ENCODE results near the gene MRPS22.

DNA sequence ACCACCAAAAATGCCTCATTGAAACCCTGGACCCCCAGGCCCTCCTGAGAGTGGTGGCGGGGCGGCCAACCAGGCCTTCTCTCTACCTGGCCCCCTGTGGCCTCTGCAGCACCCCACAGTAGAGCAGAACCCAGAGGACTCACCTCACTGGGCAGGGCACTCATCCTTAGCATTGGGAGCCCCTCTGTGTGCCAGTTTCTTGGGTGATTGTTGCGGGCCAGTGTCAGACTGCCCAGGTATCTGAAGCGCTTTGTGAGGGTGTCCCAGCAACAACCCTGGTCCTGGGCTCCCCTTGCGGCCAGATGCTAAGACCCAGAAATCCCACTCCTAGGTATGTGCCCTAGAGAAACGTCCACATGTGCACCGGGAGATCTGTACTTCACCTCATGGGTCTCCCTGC is 20.7 kb upstream of the MRPS22 start:
- TF ChIP-seq, protein P1, sequence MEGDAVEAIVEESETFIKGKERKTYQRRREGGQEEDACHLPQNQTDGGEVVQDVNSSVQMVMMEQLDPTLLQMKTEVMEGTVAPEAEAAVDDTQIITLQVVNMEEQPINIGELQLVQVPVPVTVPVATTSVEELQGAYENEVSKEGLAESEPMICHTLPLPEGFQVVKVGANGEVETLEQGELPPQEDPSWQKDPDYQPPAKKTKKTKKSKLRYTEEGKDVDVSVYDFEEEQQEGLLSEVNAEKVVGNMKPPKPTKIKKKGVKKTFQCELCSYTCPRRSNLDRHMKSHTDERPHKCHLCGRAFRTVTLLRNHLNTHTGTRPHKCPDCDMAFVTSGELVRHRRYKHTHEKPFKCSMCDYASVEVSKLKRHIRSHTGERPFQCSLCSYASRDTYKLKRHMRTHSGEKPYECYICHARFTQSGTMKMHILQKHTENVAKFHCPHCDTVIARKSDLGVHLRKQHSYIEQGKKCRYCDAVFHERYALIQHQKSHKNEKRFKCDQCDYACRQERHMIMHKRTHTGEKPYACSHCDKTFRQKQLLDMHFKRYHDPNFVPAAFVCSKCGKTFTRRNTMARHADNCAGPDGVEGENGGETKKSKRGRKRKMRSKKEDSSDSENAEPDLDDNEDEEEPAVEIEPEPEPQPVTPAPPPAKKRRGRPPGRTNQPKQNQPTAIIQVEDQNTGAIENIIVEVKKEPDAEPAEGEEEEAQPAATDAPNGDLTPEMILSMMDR (IDR thresholded peaks at IDR 0.05): no peak
- TF ChIP-seq POLR2A (IDR thresholded peaks at IDR 0.05): no peak
